Adrenal gland (tissue), 5 donors: ENCODE measurements around the gene MTCH1.

Source experiments
- POLR2A ChIP-seq, 2 donors: fragments of 450-650 bp; IDR thresholded peaks; one replicate each; pipeline ENCODE4 v1.6.1; 2017; ENCODE audit warnings: antibody characterized with exemption in 2 of 2, mild to moderate bottlenecking in 2 of 2, moderate library complexity in 1 of 2
- TF ChIP-seq, protein P1 (sequence below), 6 experiments: fragments of 450-650 bp in 4 of 6; fragments of 200-600 bp in 2 of 6; sonication (generic) in 1 of 6; IDR thresholded peaks; 1 replicate in 5 of 6; 2 replicates in 1 of 6; pipeline versions ENCODE4 v1.5.1 to v1.8.0; 2016 to 2021; ENCODE audit warnings: antibody characterized with exemption in 6 of 6, mild to moderate bottlenecking in 2 of 6, moderate library complexity in 1 of 6
- donor health status: DM: no; HTN: no; CAD: no.

DNA sequence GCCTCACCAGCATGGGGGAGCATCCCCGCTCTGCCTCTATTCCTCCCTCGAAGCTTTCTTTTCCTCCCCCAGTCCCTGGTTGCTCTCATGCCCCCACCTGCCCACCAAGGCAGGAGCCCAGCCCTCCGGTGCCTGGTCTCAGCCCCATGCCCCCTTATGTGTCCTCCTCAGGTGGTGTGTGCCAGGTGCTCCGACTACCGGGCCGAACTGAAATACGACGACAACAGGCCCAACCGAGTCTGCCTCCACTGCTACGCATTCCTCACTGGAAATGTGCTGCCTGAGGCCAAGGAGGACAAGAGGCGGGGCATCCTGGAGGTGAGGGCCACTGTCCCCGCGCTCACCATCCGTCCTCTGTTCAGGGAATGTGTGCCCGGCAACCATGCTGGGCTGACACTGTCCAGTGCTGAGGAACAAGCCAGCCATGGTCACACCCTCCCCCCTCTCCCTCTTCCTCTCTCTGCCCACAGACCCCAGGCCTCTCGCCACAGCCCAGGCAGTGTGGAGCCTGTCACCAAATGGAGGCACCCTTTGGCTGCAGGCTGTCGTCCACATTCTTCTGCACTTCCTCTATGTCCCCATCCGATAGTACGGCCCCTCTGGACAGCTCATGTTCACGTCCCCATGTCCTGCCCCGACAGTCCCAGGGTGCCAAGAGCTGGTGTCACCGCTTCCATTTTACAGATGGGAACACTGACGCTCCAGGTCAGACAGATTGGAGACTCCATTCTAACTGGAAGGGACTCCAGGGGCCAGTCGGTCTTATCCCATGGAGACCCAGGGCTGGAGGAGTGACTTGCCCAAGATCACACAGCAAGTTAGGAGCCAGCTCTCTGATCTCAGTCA lies 39.8 kb upstream of the MTCH1 start:
- TF ChIP-seq, protein P1, sequence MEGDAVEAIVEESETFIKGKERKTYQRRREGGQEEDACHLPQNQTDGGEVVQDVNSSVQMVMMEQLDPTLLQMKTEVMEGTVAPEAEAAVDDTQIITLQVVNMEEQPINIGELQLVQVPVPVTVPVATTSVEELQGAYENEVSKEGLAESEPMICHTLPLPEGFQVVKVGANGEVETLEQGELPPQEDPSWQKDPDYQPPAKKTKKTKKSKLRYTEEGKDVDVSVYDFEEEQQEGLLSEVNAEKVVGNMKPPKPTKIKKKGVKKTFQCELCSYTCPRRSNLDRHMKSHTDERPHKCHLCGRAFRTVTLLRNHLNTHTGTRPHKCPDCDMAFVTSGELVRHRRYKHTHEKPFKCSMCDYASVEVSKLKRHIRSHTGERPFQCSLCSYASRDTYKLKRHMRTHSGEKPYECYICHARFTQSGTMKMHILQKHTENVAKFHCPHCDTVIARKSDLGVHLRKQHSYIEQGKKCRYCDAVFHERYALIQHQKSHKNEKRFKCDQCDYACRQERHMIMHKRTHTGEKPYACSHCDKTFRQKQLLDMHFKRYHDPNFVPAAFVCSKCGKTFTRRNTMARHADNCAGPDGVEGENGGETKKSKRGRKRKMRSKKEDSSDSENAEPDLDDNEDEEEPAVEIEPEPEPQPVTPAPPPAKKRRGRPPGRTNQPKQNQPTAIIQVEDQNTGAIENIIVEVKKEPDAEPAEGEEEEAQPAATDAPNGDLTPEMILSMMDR (IDR thresholded peaks at IDR 0.05) = no peak
- TF ChIP-seq POLR2A (IDR thresholded peaks at IDR 0.05) = no peak
